Measurements from ENCODE around the gene ANKH.
A peak's percentile ranks its signal among the peaks of the same experiment; 100 is the strongest.

ANKH gene

GRCh38 chr5:14735944-14736343, 135.6 kb downstream of the ANKH start:
- DNase-seq (ENCODE audit: low read depth in 3 of 3), result no peak

GRCh38 chr5:14734396-14734795, 137.2 kb downstream of the ANKH start:
- no peak for DNase-seq (ENCODE audit: low read depth in 3 of 3)

- no peak for DNase-seq (ENCODE audit: low read depth in 3 of 3)
Observed at GRCh38 chr5:14733661-14734060, 137.9 kb downstream of the ANKH start.

- no peak for DNase-seq (ENCODE audit: low read depth in 3 of 3)
Observed at GRCh38 chr5:14732991-14733390, 138.6 kb downstream of the ANKH start.

- no peak for DNase-seq (ENCODE audit: low read depth in 3 of 3)
Observed at GRCh38 chr5:14730881-14731280, 140.7 kb downstream of the ANKH start.

- DNase-seq (ENCODE audit: low read depth in 3 of 3), result no peak
Observed at GRCh38 chr5:14730466-14730865, 141.1 kb downstream of the ANKH start.

GRCh38 chr5:14729448-14730385, 141.9 kb downstream of the ANKH start:
- no peak for DNase-seq (ENCODE audit: low read depth in 3 of 3)

- DNase-seq (ENCODE audit: low read depth in 3 of 3), result no peak
Observed at GRCh38 chr5:14728459-14728938, 143.1 kb downstream of the ANKH start.

GRCh38 chr5:14727928-14728458, 143.6 kb downstream of the ANKH start:
- DNase-seq (ENCODE audit: low read depth in 3 of 3), result no peak

- peak; percentile 57 to 72 (median 64) for DNase-seq (ENCODE audit: low read depth in 3 of 3)
Observed at GRCh38 chr5:14727428-14727865, 144.1 kb downstream of the ANKH start.

GRCh38 chr5:14726066-14726838, 145.3 kb downstream of the ANKH start:
- DNase-seq (ENCODE audit: low read depth in 3 of 3), result no peak

- no peak for DNase-seq (ENCODE audit: low read depth in 3 of 3)
Observed at GRCh38 chr5:14724633-14725032, 146.9 kb downstream of the ANKH start.

- peak in 1 of 3 experiments; percentile 12 for DNase-seq (ENCODE audit: low read depth in 3 of 3)
Observed at GRCh38 chr5:14723701-14724132, 147.9 kb downstream of the ANKH start.

- no peak for DNase-seq (ENCODE audit: low read depth in 3 of 3)
Observed at GRCh38 chr5:14722923-14723322, 148.7 kb downstream of the ANKH start.

- no peak for DNase-seq (ENCODE audit: low read depth in 3 of 3)
Observed at GRCh38 chr5:14721990-14722656, 149.5 kb downstream of the ANKH start.

GRCh38 chr5:14720236-14720923, 151.2 kb downstream of the ANKH start:
- DNase-seq (ENCODE audit: low read depth in 3 of 3), result no peak

GRCh38 chr5:14718778-14719177, 152.8 kb downstream of the ANKH start:
- DNase-seq (ENCODE audit: low read depth in 3 of 3), result no peak

- no peak for DNase-seq (ENCODE audit: low read depth in 3 of 3)
Observed at GRCh38 chr5:14716755-14717752, 154.5 kb downstream of the ANKH start.

GRCh38 chr5:14715481-14715880, 156.1 kb downstream of the ANKH start:
- no peak for DNase-seq (ENCODE audit: low read depth in 3 of 3)

GRCh38 chr5:14714706-14715105, 156.9 kb downstream of the ANKH start:
- no peak for DNase-seq (ENCODE audit: low read depth in 3 of 3)
